Parathyroid adenoma (tissue), 2 donors: ENCODE measurements around the gene MRPS23.

ENCODE experiments used
- H2AFZ ChIP-seq: fragments of 300-600 bp; sonication (generic); one replicate; pipeline ENCODE4 v1.7.0; 2017; ENCODE audit warnings: antibody characterized with exemption, mild to moderate bottlenecking
- H3K27ac ChIP-seq: fragments of 300-600 bp; sonication (generic); one replicate; pipeline ENCODE4 v1.7.0; 2017
- H3K27me3 ChIP-seq: fragments of 300-600 bp; sonication (generic); one replicate; pipeline ENCODE4 v1.7.0; 2017; ENCODE audit warnings: low read length; ENCODE audit not compliant: control insufficient read depth, insufficient read depth
- H3K36me3 ChIP-seq: fragments of 300-600 bp; sonication (generic); one replicate; pipeline ENCODE4 v1.7.0; 2017; ENCODE audit warnings: low read length; ENCODE audit not compliant: control insufficient read depth, insufficient read depth
- H3K4me1 ChIP-seq: fragments of 300-600 bp; sonication (generic); one replicate; pipeline ENCODE4 v1.7.0; 2017; ENCODE audit warnings: control low read depth
- H3K4me2 ChIP-seq: fragments of 300-600 bp; sonication (generic); one replicate; pipeline ENCODE4 v1.7.0; 2017; ENCODE audit warnings: low read length
- H3K4me3 ChIP-seq: fragments of 300-600 bp; sonication (generic); one replicate; pipeline ENCODE4 v1.7.0; 2017; ENCODE audit warnings: low read depth, low read length
- H3K79me2 ChIP-seq: fragments of 300-600 bp; sonication (generic); one replicate; pipeline ENCODE4 v1.7.0; 2017; ENCODE audit warnings: control low read depth
- H3K9ac ChIP-seq: fragments of 300-600 bp; sonication (generic); one replicate; pipeline ENCODE4 v1.7.0; 2017; ENCODE audit warnings: mild to moderate bottlenecking
- H3K9me3 ChIP-seq: fragments of 300-600 bp; sonication (generic); one replicate; pipeline ENCODE4 v1.7.0; 2017; ENCODE audit warnings: low read length; ENCODE audit not compliant: control insufficient read depth
- CTCF ChIP-seq: fragments of 300-600 bp; sonication (generic); IDR thresholded peaks from one replicate; pipeline ENCODE4 v1.7.0; 2017; ENCODE audit warnings: antibody characterized with exemption, mild to moderate bottlenecking
- donor health status: primary hyperparathyroidism.

Gene MRPS23

GRCh38 chr17:57868910-57869616 is 19.2 kb upstream of the MRPS23 start:
- Histone ChIP-seq H3K79me2 (no peaks in the 10 kb centered on the region), H3K27ac (no peak overlapping the region), H3K9ac (no peak overlapping the region), H3K4me2 (no peak overlapping the region), H3K4me3 (no peak overlapping the region), H3K36me3 (no peaks in the 10 kb centered on the region), H3K9me3 (no peaks in the 10 kb centered on the region), H2AFZ (no peak overlapping the region), H3K4me1 (peaks cover 3% of the 10 kb centered on the region), H3K27me3 (no peaks in the 10 kb centered on the region)
- no peak for TF ChIP-seq CTCF

DNA sequence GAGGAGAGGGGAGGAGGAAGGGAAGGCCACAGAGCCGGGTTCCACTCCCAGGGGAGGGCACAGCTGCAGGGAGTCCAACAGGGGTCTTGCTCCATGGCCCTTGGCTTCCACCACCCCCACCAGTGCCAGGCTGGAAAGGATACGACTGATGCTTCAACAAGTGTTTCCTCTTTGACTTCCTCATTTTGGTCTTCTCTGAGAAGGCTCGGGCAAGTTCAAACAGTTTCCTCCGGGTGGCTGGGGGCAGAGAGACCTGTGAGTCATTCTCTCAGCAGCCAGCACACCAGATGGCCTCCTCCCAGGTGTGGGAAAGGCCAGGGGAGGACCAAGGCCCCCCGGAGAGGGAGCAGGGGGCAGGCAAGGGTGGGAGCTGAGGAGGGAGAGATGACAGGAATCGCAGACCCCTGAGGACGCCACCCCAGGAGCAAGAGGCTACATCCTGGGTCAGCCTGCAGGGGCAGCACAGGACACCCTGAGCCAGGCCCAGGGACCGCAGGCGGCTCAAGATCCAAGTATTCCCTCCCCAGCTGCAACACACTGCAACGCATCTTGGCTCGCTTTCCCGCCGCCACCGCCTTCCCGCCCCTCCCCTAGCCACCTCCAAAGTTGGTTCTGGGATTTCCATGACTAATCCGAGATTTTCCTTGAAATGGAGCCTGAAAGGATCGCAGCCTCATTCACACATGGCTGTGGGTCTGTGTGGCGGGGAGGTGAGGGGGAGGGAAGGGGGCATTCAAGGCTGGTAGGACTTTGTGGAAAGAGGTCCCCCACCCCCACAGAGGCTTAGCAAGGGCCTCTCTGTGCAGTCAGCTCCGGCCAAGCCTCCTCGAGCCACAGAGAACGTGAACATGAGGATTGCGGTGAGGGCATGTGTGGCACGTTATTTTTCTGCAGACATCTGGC is 18.4 kb upstream of the MRPS23 start:
- H3K4me2 ChIP-seq, result no peak overlapping the region
- no peak overlapping the region for H3K9ac ChIP-seq
- H3K36me3 ChIP-seq, result no peaks in the 10 kb centered on the region
- H3K9me3 ChIP-seq, result no peaks in the 10 kb centered on the region
- H2AFZ ChIP-seq, result no peak overlapping the region
- no peak for TF ChIP-seq CTCF
- no peak overlapping the region for H3K27ac ChIP-seq
- no peak overlapping the region for H3K4me3 ChIP-seq
- H3K79me2 ChIP-seq, result no peaks in the 10 kb centered on the region
- no peaks in the 10 kb centered on the region for H3K27me3 ChIP-seq
- no peaks in the 10 kb centered on the region for H3K4me1 ChIP-seq

DNA sequence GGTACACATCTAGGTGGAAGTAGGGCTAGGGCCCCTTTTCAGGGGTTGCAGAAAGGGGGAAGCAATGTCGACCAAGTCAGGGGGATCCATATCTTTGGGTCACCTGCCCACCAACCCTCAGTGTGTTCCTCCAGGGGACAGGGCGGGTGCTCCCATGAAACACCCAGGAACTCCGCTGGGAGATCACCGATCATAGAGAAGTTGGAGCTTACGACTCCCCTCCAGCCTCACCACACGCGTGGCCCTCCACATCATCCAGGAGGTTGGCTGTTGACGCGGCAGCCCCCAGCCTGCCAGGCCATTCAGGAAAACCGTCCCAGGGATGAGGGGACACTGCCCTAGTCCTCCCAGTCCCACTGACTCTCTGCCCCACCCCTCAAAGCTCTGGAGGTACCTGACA is 17.3 kb upstream of the MRPS23 start:
- Histone ChIP-seq H3K4me1 (peaks cover 5% of the 10 kb centered on the region), H3K27ac (no peak overlapping the region), H2AFZ (no peak overlapping the region), H3K4me2 (no peak overlapping the region), H3K4me3 (no peak overlapping the region), H3K9me3 (no peaks in the 10 kb centered on the region), H3K79me2 (no peaks in the 10 kb centered on the region), H3K36me3 (no peaks in the 10 kb centered on the region), H3K27me3 (no peaks in the 10 kb centered on the region), H3K9ac (no peak overlapping the region)
- TF ChIP-seq CTCF, result no peak

GRCh38 chr17:57866723-57867122 is 16.9 kb upstream of the MRPS23 start:
- Histone ChIP-seq H2AFZ (no peak overlapping the region), H3K27me3 (no peaks in the 10 kb centered on the region), H3K27ac (no peak overlapping the region), H3K9me3 (no peaks in the 10 kb centered on the region), H3K4me1 (peaks cover 5% of the 10 kb centered on the region), H3K79me2 (no peaks in the 10 kb centered on the region), H3K4me2 (no peak overlapping the region), H3K36me3 (no peaks in the 10 kb centered on the region), H3K9ac (no peak overlapping the region), H3K4me3 (no peak overlapping the region)
- no peak for TF ChIP-seq CTCF
